GF-D8 (cell line): ENCODE data around the gene GALE.

Source experiments
- DNase-seq: peaks from one replicate; lab custom pipeline; 2025; lab: John Stamatoyannopoulos, UW

The GALE gene

GRCh38 chr1:23751050-23751814 is 49.3 kb downstream of the GALE start:
- DNase-seq: peak; percentile 9

DNA sequence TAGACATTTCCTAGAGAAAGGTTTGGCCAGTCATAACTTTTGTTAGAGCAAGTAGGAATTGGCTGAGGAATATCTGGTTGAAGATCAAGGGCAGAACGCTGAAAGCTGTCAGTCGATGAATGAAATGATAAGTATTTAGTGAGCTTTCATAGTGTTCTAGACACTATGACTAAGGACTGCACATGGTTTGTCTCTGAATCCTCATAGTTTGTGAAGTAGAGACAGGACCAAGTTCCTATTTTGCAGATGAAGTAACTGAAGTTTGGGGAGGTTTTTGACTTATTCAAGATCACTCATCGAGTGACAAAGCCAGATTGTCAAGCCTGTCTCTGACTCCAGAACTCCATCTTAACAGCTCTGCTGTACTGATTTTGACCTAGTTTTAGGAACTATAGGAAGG is 52.5 kb downstream of the GALE start:
- no peak for DNase-seq
